Stimulated activated CD4-positive, alpha-beta T cell treated with anti-CD3 and anti-CD28 coated beads, Interleukin-1b, Interleukin-23, amount 100 ng/mL, for 1 hour (primary cell): Measurements from ENCODE around the gene RBM38.
A peak's percentile ranks its signal among the peaks of the same experiment; 100 is the strongest.
"Not testable (repeated sequence)": the region's sequence is repeated elsewhere in the genome, so short reads cannot be mapped to it uniquely, and the experiment has no call there.

Experiments used
- DNase-seq, 2 donors: peaks; one replicate each; pipeline ENCODE4 v3.0.0-alpha.2; 2020; ENCODE audit warnings: low read depth in 2 of 2

RBM38 gene

GRCh38 chr20:57390604-57391438 lies at the start of gene RBM38:
Gene RBM38 (plus strand): TSS chr20:57391396. CDS start chr20:57391582, 186 bp downstream.
- DNase-seq = peak; percentile 50 to 69

DNA sequence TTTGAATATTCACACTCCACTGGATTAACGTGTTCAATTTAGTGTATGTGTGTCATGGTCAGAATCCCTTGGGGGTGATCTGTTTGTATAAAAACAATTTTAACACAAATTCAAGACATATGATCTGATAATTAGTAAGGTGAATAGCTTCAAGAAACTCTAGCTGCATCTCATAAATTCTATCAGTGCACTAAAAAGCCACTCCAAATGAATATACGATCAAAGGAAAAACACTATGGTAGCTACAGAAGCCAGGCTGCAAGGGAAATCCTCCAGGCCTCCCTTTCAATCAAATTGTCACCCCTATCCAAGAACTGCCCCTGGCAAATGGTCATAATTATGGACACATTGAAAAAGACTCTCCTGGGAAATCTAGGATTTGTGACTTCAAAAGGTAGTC lies 49.5 kb upstream of the RBM38 start:
- no peak for DNase-seq

GRCh38 chr20:57342829-57343228 lies 48.4 kb upstream of the RBM38 start:
- no peak for DNase-seq

- DNase-seq = peak in 1 of 2 donors; percentile 57
Observed at GRCh38 chr20:57346477-57346876, 44.7 kb upstream of the RBM38 start.

- no peak for DNase-seq
Observed at GRCh38 chr20:57347393-57347792, 43.8 kb upstream of the RBM38 start.

DNA sequence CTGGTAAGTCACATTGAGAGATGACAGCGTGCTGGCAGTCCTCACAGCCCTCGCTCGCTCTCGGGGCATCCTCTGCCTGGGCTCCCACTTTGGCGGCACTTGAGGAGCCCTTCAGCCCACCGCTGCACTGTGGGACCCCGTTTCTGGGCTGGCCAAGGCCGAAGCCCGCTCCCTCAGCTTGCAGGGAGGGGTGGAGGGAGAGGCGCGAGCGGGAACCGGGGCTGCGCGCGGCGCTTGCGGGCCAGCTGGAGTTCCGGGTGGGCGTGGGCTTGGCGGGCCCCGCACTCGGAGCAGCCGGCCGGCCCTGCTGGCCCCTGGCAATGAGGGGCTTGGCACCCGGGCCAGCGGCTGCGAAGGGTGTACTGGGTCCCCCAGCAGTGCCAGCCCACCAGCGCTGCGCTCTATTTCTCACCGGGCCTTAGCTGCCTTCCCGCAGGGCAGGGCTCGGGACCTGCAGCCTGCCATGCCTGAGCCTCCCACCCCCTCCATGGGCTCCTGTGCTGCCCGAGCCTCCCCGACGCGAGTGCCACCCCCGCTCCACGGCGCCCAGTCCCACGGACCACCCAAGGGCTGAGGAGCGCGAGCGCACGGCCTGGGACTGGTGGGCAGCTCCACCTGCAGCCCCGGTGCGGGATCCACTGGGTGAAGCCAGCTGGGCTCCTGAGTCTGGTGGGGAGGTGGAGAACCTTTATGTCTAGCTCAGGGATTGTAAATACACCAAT lies 42.8 kb upstream of the RBM38 start:
- DNase-seq = not testable (repeated sequence)

DNA sequence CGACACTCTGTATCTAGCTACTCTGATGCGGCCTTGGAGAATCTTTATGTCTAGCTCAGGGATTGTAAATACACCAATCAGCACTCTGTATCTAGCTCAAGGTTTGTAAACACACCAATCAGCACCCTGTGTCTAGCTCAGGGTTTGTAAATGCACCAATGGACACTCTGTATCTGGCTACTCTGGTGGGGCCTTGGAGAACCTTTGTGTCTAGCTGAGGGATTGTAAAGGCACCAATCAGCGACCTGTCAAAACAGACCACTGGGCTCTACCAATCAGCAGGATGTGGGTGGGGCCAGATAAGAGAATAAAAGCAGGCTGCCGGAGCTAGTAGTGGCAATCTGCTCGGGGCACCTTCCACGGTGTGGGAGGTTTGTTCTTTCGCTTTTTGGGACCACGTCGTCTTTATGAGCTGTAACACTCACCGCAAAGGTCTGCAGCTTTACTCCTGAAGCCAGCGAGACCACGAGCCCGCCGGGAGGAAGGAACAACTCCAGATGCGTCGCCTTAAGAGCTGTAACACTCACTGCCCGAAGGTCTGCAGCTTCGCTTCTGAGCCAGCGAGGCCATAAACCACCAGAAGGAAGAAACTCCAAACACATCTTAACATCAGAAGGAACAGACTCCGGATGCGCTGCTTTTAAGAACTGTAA lies 42.1 kb upstream of the RBM38 start:
- DNase-seq = not testable (repeated sequence)

DNA sequence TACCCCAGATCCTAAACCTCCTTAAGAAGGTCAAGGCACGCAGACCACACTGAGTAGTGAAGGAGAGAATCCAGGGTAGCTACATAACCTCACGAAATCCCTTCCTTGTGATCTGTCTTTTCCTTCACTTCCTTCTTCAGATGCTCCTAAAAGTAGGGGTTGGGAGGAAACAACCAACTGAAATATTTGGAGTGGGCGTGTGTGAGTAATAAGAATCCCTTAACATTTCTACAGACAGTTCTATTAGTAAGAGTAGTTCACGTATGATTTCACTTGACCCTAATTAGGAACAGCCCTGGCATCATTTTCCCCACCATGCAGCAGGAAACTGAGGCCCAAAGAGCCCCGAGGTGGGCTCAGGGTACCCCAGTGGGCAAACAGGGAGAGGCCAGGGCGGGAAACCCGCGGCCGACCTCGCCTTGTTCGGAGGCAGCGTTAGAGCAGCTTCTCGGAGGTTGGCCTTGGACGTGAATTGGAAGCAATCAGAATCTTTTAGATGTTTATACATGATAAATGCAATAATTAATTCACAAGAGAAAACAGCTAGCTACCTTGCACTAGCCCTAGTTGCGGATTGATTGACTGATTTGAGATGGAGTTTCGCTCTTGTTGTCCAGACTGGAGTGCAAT lies 41.0 kb upstream of the RBM38 start:
- DNase-seq = no peak

- DNase-seq = not testable (repeated sequence)
Observed at GRCh38 chr20:57350726-57351041, 40.5 kb upstream of the RBM38 start.

- DNase-seq = peak; percentile 71 to 76
Observed at GRCh38 chr20:57351042-57351783, 40.0 kb upstream of the RBM38 start, which contains the start of gene RAE1. Gene RAE1 (plus strand): TSS chr20:57351255. CDS start chr20:57354039, 2,784 bp downstream.

- DNase-seq = no peak
Observed at GRCh38 chr20:57352305-57352704, 38.9 kb upstream of the RBM38 start.

DNA sequence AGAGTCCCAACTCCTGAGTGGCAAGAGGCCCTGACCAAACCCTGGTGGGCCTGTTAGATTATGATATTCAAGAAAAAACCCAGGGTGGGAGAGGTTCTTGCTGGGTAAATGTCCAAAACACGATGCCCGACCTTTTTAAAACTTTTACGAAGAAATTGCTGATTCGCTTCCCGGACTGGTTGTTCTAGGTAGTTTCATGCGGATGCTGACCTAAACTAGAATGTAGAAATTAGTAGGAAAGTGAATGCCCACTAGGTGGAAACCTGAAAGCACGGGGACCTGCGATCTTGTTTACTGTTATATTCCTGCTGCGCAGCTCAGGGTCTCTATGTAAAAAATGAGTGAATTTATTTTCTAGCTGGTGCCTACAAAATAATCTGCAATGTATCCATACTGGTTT lies 37.8 kb upstream of the RBM38 start:
- DNase-seq = no peak

DNA sequence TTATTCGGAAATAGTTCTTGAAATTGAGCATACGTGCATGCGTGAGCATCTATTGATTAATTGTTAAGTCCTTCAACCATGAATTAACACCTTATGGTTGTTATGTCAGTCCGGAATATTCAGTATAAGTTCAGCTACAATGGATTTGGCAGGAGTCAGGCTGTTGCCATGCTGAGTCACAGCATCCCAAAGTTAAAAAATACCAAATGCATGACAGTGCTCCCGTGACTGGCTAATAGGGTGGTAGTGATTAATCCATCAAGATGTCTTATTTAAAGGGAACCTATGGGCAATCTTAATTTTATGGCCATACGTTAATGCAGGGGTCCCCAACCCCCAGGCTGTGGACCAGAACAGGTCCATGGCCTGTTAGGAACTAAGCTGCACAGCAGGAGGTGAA lies 29.7 kb upstream of the RBM38 start:
- DNase-seq = no peak

DNA sequence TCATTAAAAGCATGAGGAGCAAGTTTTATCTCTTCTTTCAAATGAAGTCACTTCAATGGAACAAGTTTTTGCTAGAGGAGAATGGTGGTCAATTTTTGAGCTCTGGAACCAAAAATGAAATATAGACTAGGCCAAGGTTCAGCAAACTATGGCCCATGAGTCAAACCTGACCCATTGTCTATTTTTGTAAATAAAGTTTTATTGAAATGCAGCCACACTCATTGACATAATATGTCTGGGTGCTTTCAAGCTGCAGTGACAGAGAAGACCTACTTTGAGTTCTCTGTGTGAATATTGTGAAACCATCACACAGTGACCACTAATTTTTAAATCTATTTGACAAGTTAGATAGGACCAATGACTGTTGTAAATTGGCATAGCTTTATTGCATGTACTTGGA lies 26.7 kb upstream of the RBM38 start:
- no peak for DNase-seq

- no peak for DNase-seq
Observed at GRCh38 chr20:57369596-57369995, 21.6 kb upstream of the RBM38 start.

GRCh38 chr20:57370316-57370715 lies 20.9 kb upstream of the RBM38 start:
- no peak for DNase-seq

DNA sequence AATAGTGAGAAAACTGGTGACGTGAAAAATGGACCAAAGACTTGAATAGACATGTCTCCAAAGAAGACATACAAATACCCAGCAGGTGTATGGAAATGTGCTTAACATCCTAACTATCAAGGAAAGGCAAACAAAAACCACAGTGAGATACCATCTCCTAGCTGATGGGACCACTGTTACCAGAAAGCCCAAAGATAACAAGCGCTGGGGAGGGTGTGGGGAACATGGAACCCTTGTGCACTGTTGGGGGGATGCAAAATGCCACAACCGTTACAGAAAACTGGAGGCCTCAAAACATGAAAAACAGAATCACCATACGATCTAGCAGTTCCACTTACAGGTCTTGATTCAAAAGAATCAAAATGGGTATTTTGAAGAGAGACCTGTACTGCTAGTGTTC lies 19.8 kb upstream of the RBM38 start:
- DNase-seq = no peak

GRCh38 chr20:57372157-57372556 lies 19.0 kb upstream of the RBM38 start:
- DNase-seq = no peak

DNA sequence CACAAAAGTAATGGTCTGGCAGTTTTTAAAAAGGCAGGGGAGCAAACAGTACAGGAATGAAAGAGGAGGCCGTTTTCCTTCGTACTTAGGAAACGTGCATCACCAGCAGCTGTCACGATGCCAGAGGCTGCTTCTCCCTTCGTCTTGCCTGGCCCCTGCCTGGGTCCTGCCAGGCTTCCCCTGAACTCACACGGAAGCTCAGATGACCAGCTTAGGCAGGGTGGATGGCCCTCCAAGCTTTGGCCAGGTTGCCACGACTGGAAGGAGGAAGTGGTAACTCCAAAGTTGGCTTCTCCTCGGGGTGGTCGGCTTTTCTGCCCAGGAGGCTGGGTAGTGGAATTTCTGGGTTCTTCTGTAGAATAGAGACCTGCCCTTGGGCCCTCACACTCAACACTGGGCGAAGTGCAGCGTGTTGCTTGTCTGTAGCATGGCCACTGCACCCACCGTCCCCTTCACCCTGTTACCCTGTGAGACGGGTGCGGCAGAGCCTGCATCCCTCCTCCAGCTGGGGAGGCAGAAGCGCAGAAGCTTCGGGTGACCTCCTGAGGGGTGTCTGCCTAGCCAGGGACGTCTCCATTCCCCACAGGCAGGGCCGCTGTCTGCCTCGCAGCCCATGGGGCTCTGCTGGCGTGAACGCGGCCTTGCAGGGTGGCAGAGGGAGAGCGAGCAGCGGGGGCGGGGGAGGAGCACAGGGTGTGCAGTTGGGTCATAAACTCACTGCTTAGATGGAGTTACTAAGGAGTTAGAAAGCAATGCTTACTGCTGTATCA lies 18.4 kb upstream of the RBM38 start:
- no peak for DNase-seq

DNA sequence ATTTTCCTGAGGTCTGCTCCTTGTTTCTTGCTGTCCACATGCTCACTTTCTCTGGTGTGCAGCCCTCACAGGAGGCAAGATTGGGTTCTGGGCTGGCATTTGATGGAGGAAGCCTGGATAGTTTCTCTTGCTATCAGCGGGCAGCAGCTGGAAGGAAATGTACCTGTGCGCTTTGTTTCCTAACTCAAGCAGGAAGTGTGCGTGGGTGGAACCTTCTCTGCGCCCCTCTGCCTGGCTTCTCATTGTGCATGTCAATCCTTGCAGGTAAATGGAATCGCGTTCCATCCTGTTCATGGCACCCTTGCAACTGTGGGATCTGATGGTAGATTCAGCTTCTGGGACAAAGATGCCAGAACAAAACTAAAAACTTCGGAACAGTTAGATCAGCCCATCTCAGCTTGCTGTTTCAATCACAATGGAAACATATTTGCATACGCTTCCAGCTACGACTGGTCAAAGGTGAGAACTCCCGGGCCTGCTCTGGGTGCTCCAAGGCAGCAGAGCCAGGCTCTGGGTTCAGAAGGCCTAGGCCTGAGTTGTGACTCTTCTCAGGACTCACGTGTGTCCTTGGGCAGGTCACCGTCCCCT lies 16.8 kb upstream of the RBM38 start:
- DNase-seq = no peak
